ENCODE results near the gene PSMB8. TPM values are rescaled to one million over a fixed set of nuclear protein-coding genes. Genes with fewer than 3 reads are reported as not detected.
"Not testable (repeated sequence)": the region's sequence is repeated elsewhere in the genome, so short reads cannot be mapped to it uniquely, and the experiment has no call there.

PSMB8 gene
- total and polyA plus RNA-seq, 2 of the 4 experiments (the other 2 are of a cell fraction): 31.6 to 33.3 TPM

- H2AK9ac ChIP-seq (replicated peaks; ENCODE audit: low read depth, low read length, poor library complexity); H2AK5ac ChIP-seq (ENCODE audit: low read depth, low read length); H4K91ac ChIP-seq (ENCODE audit: insufficient read depth, low read depth, low read length); H2BK20ac ChIP-seq (ENCODE audit: low read depth, low read length); BruUV-seq (replicated peaks); H3K79me1 ChIP-seq (ENCODE audit: low read depth in 1 of 2, low read length in 2 of 2); H2AFZ ChIP-seq (replicated peaks; ENCODE audit: low read length, poor library complexity); H4K5ac ChIP-seq (ENCODE audit: low read depth, low read length); H3K36me3 ChIP-seq (ENCODE audit: control insufficient read depth, insufficient read depth, low read length); H3K9ac ChIP-seq (ENCODE audit: low read depth, low read length); H2BK5ac ChIP-seq (ENCODE audit: low read depth, low read length, poor library complexity, severe bottlenecking); H4K8ac ChIP-seq (ENCODE audit: low read depth in 2 of 2, low read length in 2 of 2); H3K9me1 ChIP-seq (ENCODE audit: insufficient read depth, low read length); CTCF ChIA-PET; H4K20me1 ChIP-seq (ENCODE audit: insufficient read depth, low read length); H3K23ac ChIP-seq (ENCODE audit: low read depth, low read length); H3K4me2 ChIP-seq (ENCODE audit: low read depth, low read length); H3K27ac ChIP-seq (ENCODE audit: insufficient read depth, low read length); H3K18ac ChIP-seq (ENCODE audit: low read depth, low read length); H3K4ac ChIP-seq (ENCODE audit: low read depth, low read length); H3K14ac ChIP-seq (replicated peaks; ENCODE audit: low read depth, low read length); ATAC-seq (ENCODE audit: low read depth); H3K4me3 ChIP-seq (ENCODE audit: insufficient read depth, low read depth, low read length); DNase-seq; H3K56ac ChIP-seq (ENCODE audit: extremely low read depth, insufficient read depth, low read length); dilution Hi-C loops (cut with HindIII; ENCODE audit: low sequenced_read_pairs, unreplicated experiment); H3K9me3 ChIP-seq (ENCODE audit: control insufficient read depth, insufficient read depth, low read length); POLR2A ChIA-PET (ENCODE audit: unreplicated experiment); in situ Hi-C loops (cut with MboI; ENCODE audit: low sequenced_read_pairs); H2BK120ac ChIP-seq (ENCODE audit: low read depth, low read length); H3K4me1 ChIP-seq (ENCODE audit: control insufficient read depth, insufficient read depth, low read length); intact Hi-C loops (cut with micrococcal nuclease); H2BK15ac ChIP-seq (ENCODE audit: low read depth, low read length): not testable (repeated sequence)
- peaks cover 15% of the 10 kb centered on the region for H3K27me3 ChIP-seq (ENCODE audit: control insufficient read depth, insufficient read depth, low read length)
- WGBS, 2 experiments (ENCODE audit: extremely low coverage in 2 of 2, insufficient read length in 1 of 2): no CpG with 5 or more reads among the region's 3 CpGs
Observed at GRCh38 chr6:32880962-32881361, 37.1 kb upstream of the PSMB8 start.

Measured in IMR-90 (cell line).